ENCODE results near the gene CD8A.

CD8A gene

GRCh38 chr2:86831537-86831936 is 40.8 kb upstream of the CD8A start:
- POLR2A ChIA-PET (ENCODE audit: low non-redundant PET): no interaction called here
- DNase-seq (ENCODE audit: low spot score): no peak
- no peak overlapping the region for H3K27ac ChIP-seq
- no peak for TF ChIP-seq CTCF (conservative IDR thresholded peaks at IDR 0.05; ENCODE audit: low read depth)
- CTCF ChIA-PET: no interaction called here

- no peak for DNase-seq (ENCODE audit: low spot score)
These were observed 36.2 kb upstream of the CD8A start for GRCh38 chr2:86826951-86827350.

GRCh38 chr2:86825693-86826381 is 35.1 kb upstream of the CD8A start:
- TF ChIP-seq CTCF (conservative IDR thresholded peaks at IDR 0.05; ENCODE audit: low read depth): no peak
- DNase-seq (ENCODE audit: low spot score): no peak
- CTCF ChIA-PET: interaction anchor here (0.7 kb wide), 1 partner anchor 48 kb away, joined by 3 read pairs; no protein-coding TSS in a partner anchor
- POLR2A ChIA-PET (ENCODE audit: low non-redundant PET): no interaction called here
- no peak overlapping the region for H3K27ac ChIP-seq

More at GRCh38 chr2:86826951-86827350, 36.2 kb upstream of the CD8A start:
- no peak for TF ChIP-seq CTCF (conservative IDR thresholded peaks at IDR 0.05; ENCODE audit: low read depth)
- H3K27ac ChIP-seq: no peak overlapping the region
- CTCF ChIA-PET: no interaction called here
- POLR2A ChIA-PET (ENCODE audit: low non-redundant PET): no interaction called here

- TF ChIP-seq CTCF (conservative IDR thresholded peaks at IDR 0.05; ENCODE audit: low read depth): no peak
- CTCF ChIA-PET: no interaction called here
- DNase-seq (ENCODE audit: low spot score): no peak
- POLR2A ChIA-PET (ENCODE audit: low non-redundant PET): no interaction called here
- no peak overlapping the region for H3K27ac ChIP-seq
These were observed 34.5 kb upstream of the CD8A start for GRCh38 chr2:86825036-86825692.

- H3K27ac ChIP-seq: no peak overlapping the region
- ChIA-PET CTCF (no interaction called here), POLR2A (ENCODE audit: low non-redundant PET) (no interaction called here)
- TF ChIP-seq CTCF (conservative IDR thresholded peaks at IDR 0.05; ENCODE audit: low read depth): no peak
- no peak for DNase-seq (ENCODE audit: low spot score)
These were observed 32.1 kb upstream of the CD8A start for GRCh38 chr2:86822668-86823345.

GRCh38 chr2:86821842-86822241 is 31.1 kb upstream of the CD8A start:
- no peak overlapping the region for H3K27ac ChIP-seq
- no peak for TF ChIP-seq CTCF (conservative IDR thresholded peaks at IDR 0.05; ENCODE audit: low read depth)
- no peak for DNase-seq (ENCODE audit: low spot score)
- ChIA-PET CTCF (interaction anchor here (0.6 kb wide), 1 partner anchor 11 kb away, joined by 3 read pairs; no protein-coding TSS in a partner anchor), POLR2A (ENCODE audit: low non-redundant PET) (no interaction called here)

Data from RWPE1 (cell line).